Lower leg skin (tissue), 4 donors: ENCODE data around the gene CFL1. TPM values are rescaled to one million over a fixed set of nuclear protein-coding genes. Genes with fewer than 3 reads are reported as not detected.

Experiments used
- DNase-seq, 2 donors: peaks; one replicate each; pipeline ENCODE4 v3.0.0-alpha.2; 2019; ENCODE audit warnings: low spot score in 2 of 2
- H3K4me3 ChIP-seq: fragments of 200-600 bp; sonication (generic); 2 replicates; pipeline ENCODE4 v1.5.1; 2017; ENCODE audit warnings: mild to moderate bottlenecking, low read depth; ENCODE audit not compliant: poor library complexity, severe bottlenecking
- CTCF ChIP-seq, 3 donors: fragments of 450-650 bp; IDR thresholded peaks; one replicate each; pipeline ENCODE4 v1.5.1; 2016; ENCODE audit warnings: antibody characterized with exemption in 3 of 3, mild to moderate bottlenecking in 3 of 3, moderate library complexity in 2 of 3
- POLR2A ChIP-seq, 2 donors: fragments of 450-650 bp; IDR thresholded peaks; one replicate each; pipeline ENCODE4 v1.6.1; 2016 to 2017; ENCODE audit warnings: antibody characterized with exemption in 2 of 2, mild to moderate bottlenecking in 1 of 2, moderate library complexity in 1 of 2
- WGBS, 2 donors: methylation state at CpG; one replicate each; pipeline ENCODE4 v1.1.5; 2018; 5-methylcytosine and 5-hydroxymethylcytosine counted together
- intact Hi-C: fragments of 100-400 bp; cut with DNase I; formaldehyde crosslinking; loops from one replicate; pipeline ENCODE4 v1.15.0; 2023; ENCODE audit warnings: low total_unique reads
- total RNA-seq, 4 donors: library from RNA; depleted of rRNA; stranded (reverse); fragments of >200 nt; gene quantifications; one replicate each; pipeline ENCODE4 v1.1.0, GENCODE V29; 2016

The CFL1 gene
- total RNA-seq, 4 donors from 2014 or later, result 417 to 706 (median 504) TPM

- DNase-seq, result no peak
- intact Hi-C loops, result no loop called here
- WGBS, 2 donors, result 54 to 57% methylated on average over 20 of the region's 20 CpGs
- TF ChIP-seq CTCF (IDR thresholded peaks at IDR 0.05) (no peak), POLR2A (IDR thresholded peaks at IDR 0.05) (no peak)
- no peak overlapping the region for H3K4me3 ChIP-seq
These were observed 49.1 kb downstream of the CFL1 start for GRCh38 chr11:65808744-65809341.

GRCh38 chr11:65806979-65807378, 51.0 kb downstream of the CFL1 start:
- WGBS, 2 donors, result 62 to 64% methylated on average over 6 of the region's 6 CpGs
- no peak for DNase-seq
- intact Hi-C loops, result no loop called here
- H3K4me3 ChIP-seq, result no peak overlapping the region
- TF ChIP-seq CTCF (IDR thresholded peaks at IDR 0.05), result no peak
- TF ChIP-seq POLR2A (IDR thresholded peaks at IDR 0.05), result no peak

Other genes with a start within 250 kb of the CFL1 start
- 10 to 100 TPM; 31.6 to 40.0 (median 39.1) TPM for gene MAP3K11, start 244.0 kb downstream of the CFL1 start, total RNA-seq
- gene PCNX3, start 242.4 kb downstream of the CFL1 start, total RNA-seq, result 10 to 100 TPM; 24.1 to 44.1 (median 34.4) TPM
- gene SIPA1, start 220.1 kb downstream of the CFL1 start, total RNA-seq, result 10 to 100 TPM; 25.3 to 34.4 (median 28.6) TPM
- gene RELA, start 195.3 kb downstream of the CFL1 start, total RNA-seq, result 10 to 100 TPM; 61.9 to 73.5 (median 67.5) TPM
- 10 to 100 TPM; 68.9 to 96.0 (median 85.7) TPM for gene KAT5, start 145.9 kb downstream of the CFL1 start, total RNA-seq
- gene RNASEH2C, start 137.4 kb downstream of the CFL1 start, total RNA-seq, result 10 to 100 TPM; 29.7 to 73.7 (median 57.4) TPM
- 10 to 100 TPM; 32.2 to 44.3 (median 39.7) TPM for gene AP5B1, start 77.2 kb downstream of the CFL1 start, total RNA-seq
- gene OVOL1, start 71.1 kb downstream of the CFL1 start, total RNA-seq, result 100 to 1,000 TPM in 2 of 4 donors, 10 to 100 TPM in 2; 74.8 to 159 (median 105) TPM
- under 1 TPM; 0.21 to 0.99 (median 0.67) TPM for gene SNX32, start 24.2 kb downstream of the CFL1 start, total RNA-seq
- 10 to 100 TPM; 29.3 to 38.1 (median 37.1) TPM for gene MUS81, start 2.3 kb upstream of the CFL1 start, total RNA-seq
- gene EFEMP2, start 14.6 kb upstream of the CFL1 start, total RNA-seq, result 10 to 100 TPM; 12.0 to 29.8 (median 16.3) TPM
- gene CTSW, start 21.7 kb upstream of the CFL1 start, total RNA-seq, result under 1 TPM in 3 of 4 donors, not detected in 1; 0.29 to 0.55 (median 0.29) TPM
- gene FIBP, start 30.3 kb upstream of the CFL1 start, total RNA-seq, result 100 to 1,000 TPM in 2 of 4 donors, 10 to 100 TPM in 2; 69.4 to 103 (median 86.2) TPM
- gene CCDC85B, start 32.5 kb upstream of the CFL1 start, total RNA-seq, result 10 to 100 TPM; 44.9 to 61.0 (median 53.1) TPM
- gene FOSL1, start 42.2 kb upstream of the CFL1 start, total RNA-seq, result 1 to 10 TPM; 2.4 to 7.5 (median 5.3) TPM
- gene C11orf68, start 60.9 kb upstream of the CFL1 start, total RNA-seq, result 10 to 100 TPM; 21.2 to 32.8 (median 26.5) TPM
- 100 to 1,000 TPM in 2 of 4 donors, 10 to 100 TPM in 2; 81.5 to 152 (median 107) TPM for gene DRAP1, start 61.2 kb upstream of the CFL1 start, total RNA-seq
- gene TSGA10IP, start 87.3 kb upstream of the CFL1 start, total RNA-seq, result not detected
- gene SART1, start 103.6 kb upstream of the CFL1 start, total RNA-seq, result 10 to 100 TPM; 35.0 to 73.5 (median 55.4) TPM
- 10 to 100 TPM; 48.3 to 66.0 (median 57.2) TPM for gene EIF1AD, start 144.0 kb upstream of the CFL1 start, total RNA-seq
- gene BANF1, start 144.3 kb upstream of the CFL1 start, total RNA-seq, result 10 to 100 TPM; 29.3 to 41.0 (median 36.1) TPM
- 1,000 to 10,000 TPM in 3 of 4 donors, 100 to 1,000 TPM in 1; 734 to 2,600 (median 1,315) TPM for gene CST6, start 153.8 kb upstream of the CFL1 start, total RNA-seq
- not detected for gene CATSPER1, start 168.3 kb upstream of the CFL1 start, total RNA-seq
- not detected for gene GAL3ST3, start 191.0 kb upstream of the CFL1 start, total RNA-seq
- 100 to 1,000 TPM in 3 of 4 donors, 10 to 100 TPM in 1; 94.3 to 160 (median 114) TPM for gene SF3B2, start 194.2 kb upstream of the CFL1 start, total RNA-seq
- 10 to 100 TPM; 26.7 to 41.1 (median 32.4) TPM for gene PACS1, start 212.1 kb upstream of the CFL1 start, total RNA-seq